ENCODE data around the gene DPF3. TPM values are rescaled to one million over a fixed set of nuclear protein-coding genes. Genes with fewer than 3 reads are reported as not detected.
A peak's percentile ranks its signal among the peaks of the same experiment; 100 is the strongest.

Gene DPF3
- total RNA-seq, 6 experiments from 2014 or later, result 1.2 to 5.7 (median 2.9) TPM

GRCh38 chr14:72782817-72783216, 111.1 kb downstream of the DPF3 start:
- no peak overlapping the region for H3K27ac ChIP-seq
- no peaks in the 10 kb centered on the region for H3K9me3 ChIP-seq
- H3K4me3 ChIP-seq, result no peak overlapping the region
- H3K27me3 ChIP-seq, result no peaks in the 10 kb centered on the region
- H3K4me1 ChIP-seq, result peaks cover 0 to 7% (median 0%) of the 10 kb centered on the region in 4 donors
- H3K36me3 ChIP-seq, result no peaks in the 10 kb centered on the region
- TF ChIP-seq CTCF (IDR thresholded peaks at IDR 0.05) (no peak), POLR2A (IDR thresholded peaks at IDR 0.05) (no peak)
- DNase-seq, result no peak
- WGBS (ENCODE audit: insufficient coverage, low coverage, low lambda C conversion rate, missing lambda C conversion rate), result 82% methylated on average over 2 of the region's 2 CpGs
- intact Hi-C loops (cut with DNase I), result no loop called here
- ATAC-seq, result no peak

- H3K36me3 ChIP-seq, result no peaks in the 10 kb centered on the region
- WGBS (ENCODE audit: insufficient coverage, low coverage, low lambda C conversion rate, missing lambda C conversion rate), result 75% methylated on average over 13 of the region's 15 CpGs
- DNase-seq (no peak), ATAC-seq (peak in 1 of 4 donors; percentile 65)
- peaks cover 0 to 13% (median 3%) of the 10 kb centered on the region in 4 donors for H3K4me1 ChIP-seq
- H3K4me3 ChIP-seq, result no peak overlapping the region
- TF ChIP-seq CTCF (IDR thresholded peaks at IDR 0.05) (no peak), POLR2A (IDR thresholded peaks at IDR 0.05) (no peak)
- no peak overlapping the region for H3K27ac ChIP-seq
- no peaks in the 10 kb centered on the region for H3K27me3 ChIP-seq
- intact Hi-C loops (cut with DNase I), result no loop called here
- H3K9me3 ChIP-seq, result no peaks in the 10 kb centered on the region
These were observed 112.1 kb downstream of the DPF3 start for GRCh38 chr14:72781561-72782508.

GRCh38 chr14:72780751-72781150, 113.2 kb downstream of the DPF3 start:
- no peak overlapping the region for H3K27ac ChIP-seq
- DNase-seq (no peak), ATAC-seq (no peak)
- no peak overlapping the region for H3K4me3 ChIP-seq
- no peaks in the 10 kb centered on the region for H3K27me3 ChIP-seq
- peaks cover 0 to 22% (median 7%) of the 10 kb centered on the region in 4 donors for H3K4me1 ChIP-seq
- WGBS (ENCODE audit: insufficient coverage, low coverage, low lambda C conversion rate, missing lambda C conversion rate), result 83% methylated on average over 2 of the region's 2 CpGs
- intact Hi-C loops (cut with DNase I), result no loop called here
- no peaks in the 10 kb centered on the region for H3K9me3 ChIP-seq
- no peak for TF ChIP-seq POLR2A (IDR thresholded peaks at IDR 0.05)
- no peak for TF ChIP-seq CTCF (IDR thresholded peaks at IDR 0.05)
- H3K36me3 ChIP-seq, result no peaks in the 10 kb centered on the region

- Histone ChIP-seq H3K27ac (no peak overlapping the region), H3K27me3 (no peaks in the 10 kb centered on the region), H3K36me3 (no peaks in the 10 kb centered on the region), H3K9me3 (no peaks in the 10 kb centered on the region), H3K4me3 (no peak overlapping the region), H3K4me1 (peaks cover 0 to 25% (median 7%) of the 10 kb centered on the region in 4 donors)
- intact Hi-C loops (cut with DNase I), result no loop called here
- WGBS (ENCODE audit: insufficient coverage, low coverage, low lambda C conversion rate, missing lambda C conversion rate), result no CpG with 5 or more reads among the region's 2 CpGs
- DNase-seq (no peak), ATAC-seq (no peak)
- no peak for TF ChIP-seq POLR2A (IDR thresholded peaks at IDR 0.05)
- TF ChIP-seq CTCF (IDR thresholded peaks at IDR 0.05), result no peak
These were observed 114.2 kb downstream of the DPF3 start for GRCh38 chr14:72779679-72780078.

Measured in right lobe of liver (tissue), 6 donors.